Ovary (tissue), 3 donors: ENCODE data around the gene DOCK10.

Source experiments
- POLR2A ChIP-seq: fragments of 450-650 bp; IDR thresholded peaks from one replicate; pipeline ENCODE4 v1.6.1; 2017; ENCODE audit warnings: antibody characterized with exemption, mild to moderate bottlenecking, moderate library complexity
- TF ChIP-seq, protein P1 (sequence below), 3 donors: fragments of 450-650 bp in 2 of 3; fragments of 200-600 bp in 1 of 3; IDR thresholded peaks; one replicate each; pipeline versions ENCODE4 v1.5.1 to v1.8.0; 2016 to 2022; ENCODE audit warnings: antibody characterized with exemption in 3 of 3, mild to moderate bottlenecking in 1 of 3
- donor health status: DM: no; HTN: no; CAD: no.

- TF ChIP-seq, protein P1, sequence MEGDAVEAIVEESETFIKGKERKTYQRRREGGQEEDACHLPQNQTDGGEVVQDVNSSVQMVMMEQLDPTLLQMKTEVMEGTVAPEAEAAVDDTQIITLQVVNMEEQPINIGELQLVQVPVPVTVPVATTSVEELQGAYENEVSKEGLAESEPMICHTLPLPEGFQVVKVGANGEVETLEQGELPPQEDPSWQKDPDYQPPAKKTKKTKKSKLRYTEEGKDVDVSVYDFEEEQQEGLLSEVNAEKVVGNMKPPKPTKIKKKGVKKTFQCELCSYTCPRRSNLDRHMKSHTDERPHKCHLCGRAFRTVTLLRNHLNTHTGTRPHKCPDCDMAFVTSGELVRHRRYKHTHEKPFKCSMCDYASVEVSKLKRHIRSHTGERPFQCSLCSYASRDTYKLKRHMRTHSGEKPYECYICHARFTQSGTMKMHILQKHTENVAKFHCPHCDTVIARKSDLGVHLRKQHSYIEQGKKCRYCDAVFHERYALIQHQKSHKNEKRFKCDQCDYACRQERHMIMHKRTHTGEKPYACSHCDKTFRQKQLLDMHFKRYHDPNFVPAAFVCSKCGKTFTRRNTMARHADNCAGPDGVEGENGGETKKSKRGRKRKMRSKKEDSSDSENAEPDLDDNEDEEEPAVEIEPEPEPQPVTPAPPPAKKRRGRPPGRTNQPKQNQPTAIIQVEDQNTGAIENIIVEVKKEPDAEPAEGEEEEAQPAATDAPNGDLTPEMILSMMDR (IDR thresholded peaks at IDR 0.05), result no peak
- TF ChIP-seq POLR2A, result no peak
These were observed 277.6 kb downstream of the DOCK10 start for GRCh38 chr2:224764565-224765236.
